Measurements from ENCODE around the gene CST7. TPM values are rescaled to one million over a fixed set of nuclear protein-coding genes. Genes with fewer than 3 reads are reported as not detected.

Gene CST7
- total RNA-seq, 1 donor from 2014 or later = 0.66 TPM

DNA sequence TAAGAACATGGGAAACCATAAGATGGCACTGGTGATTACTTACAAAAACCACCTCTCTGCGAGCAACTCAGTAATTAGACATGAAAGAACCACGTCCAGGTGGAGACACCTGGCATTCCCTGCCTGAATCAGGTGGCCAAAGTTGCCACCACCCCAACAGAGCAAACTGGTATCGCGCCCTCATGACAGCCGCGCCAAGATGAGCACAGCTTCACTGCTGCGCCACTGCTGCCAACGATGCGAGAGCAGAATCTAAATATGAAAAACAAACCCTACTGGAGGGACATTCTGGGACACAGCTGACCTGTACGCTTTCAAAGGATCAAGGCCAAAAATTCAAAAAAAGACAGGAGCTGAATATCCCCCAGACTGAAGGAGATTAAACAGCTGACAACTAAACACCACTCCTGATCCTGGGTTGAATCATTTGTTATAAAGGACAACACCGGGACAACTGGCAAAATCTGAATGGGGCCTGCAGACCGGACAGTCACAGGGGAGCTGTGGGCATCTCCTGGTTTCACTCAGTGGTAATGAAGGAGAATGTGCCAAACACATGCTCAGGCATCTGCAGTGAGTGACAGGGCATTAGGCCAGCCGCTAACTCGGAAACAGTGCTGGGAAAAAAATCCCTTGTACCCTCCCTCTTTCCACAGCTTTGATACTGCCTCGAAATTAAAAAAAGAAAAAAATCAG is 17.4 kb downstream of the CST7 start:
- intact Hi-C loops (cut with micrococcal nuclease) = no loop called here
- Histone ChIP-seq H3K9me3 (replicated peaks) (no peaks in the 10 kb centered on the region), H3K4me3 (no peak overlapping the region), H3K4me1 (no peaks in the 10 kb centered on the region), H3K27me3 (ENCODE audit: low read depth) (no peaks in the 10 kb centered on the region), H3K27ac (replicated peaks) (no peak overlapping the region), H3K36me3 (peaks cover 89% of the 10 kb centered on the region)
- no peak for DNase-seq
- TF ChIP-seq CTCF (IDR thresholded peaks at IDR 0.05; ENCODE audit: borderline replicate concordance) = no peak

DNA sequence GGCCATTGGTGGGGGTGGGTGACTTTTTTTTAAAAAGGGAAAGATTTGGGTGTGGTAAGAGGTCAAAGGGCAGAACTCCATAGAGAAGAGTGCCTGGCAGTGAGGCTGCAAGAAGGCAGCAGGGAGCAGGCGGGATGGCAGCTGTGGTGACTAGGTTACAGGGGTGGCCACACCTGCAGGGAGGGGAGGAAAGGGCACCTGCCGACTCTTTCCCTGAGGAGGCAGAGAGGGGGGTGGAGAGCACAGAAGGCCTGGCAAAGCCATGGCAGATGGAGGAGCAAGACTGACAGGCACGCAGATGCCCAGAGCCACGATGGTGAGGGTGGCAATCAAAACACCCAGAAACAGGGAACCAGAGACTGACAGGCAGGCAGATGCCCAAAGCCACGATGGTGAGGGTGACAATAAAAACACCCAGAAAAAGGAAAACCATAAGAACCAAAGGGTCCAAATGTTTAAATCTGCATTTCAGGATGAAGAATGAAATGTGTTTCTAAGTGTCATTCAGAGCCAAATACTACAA is 19.3 kb downstream of the CST7 start:
- Histone ChIP-seq H3K4me1 (no peaks in the 10 kb centered on the region), H3K9me3 (replicated peaks) (no peaks in the 10 kb centered on the region), H3K4me3 (no peak overlapping the region), H3K27me3 (ENCODE audit: low read depth) (no peaks in the 10 kb centered on the region), H3K36me3 (peaks cover 94% of the 10 kb centered on the region), H3K27ac (replicated peaks) (no peak overlapping the region)
- TF ChIP-seq CTCF (IDR thresholded peaks at IDR 0.05; ENCODE audit: borderline replicate concordance) = no peak
- no peak for DNase-seq
- intact Hi-C loops (cut with micrococcal nuclease) = no loop called here

DNA sequence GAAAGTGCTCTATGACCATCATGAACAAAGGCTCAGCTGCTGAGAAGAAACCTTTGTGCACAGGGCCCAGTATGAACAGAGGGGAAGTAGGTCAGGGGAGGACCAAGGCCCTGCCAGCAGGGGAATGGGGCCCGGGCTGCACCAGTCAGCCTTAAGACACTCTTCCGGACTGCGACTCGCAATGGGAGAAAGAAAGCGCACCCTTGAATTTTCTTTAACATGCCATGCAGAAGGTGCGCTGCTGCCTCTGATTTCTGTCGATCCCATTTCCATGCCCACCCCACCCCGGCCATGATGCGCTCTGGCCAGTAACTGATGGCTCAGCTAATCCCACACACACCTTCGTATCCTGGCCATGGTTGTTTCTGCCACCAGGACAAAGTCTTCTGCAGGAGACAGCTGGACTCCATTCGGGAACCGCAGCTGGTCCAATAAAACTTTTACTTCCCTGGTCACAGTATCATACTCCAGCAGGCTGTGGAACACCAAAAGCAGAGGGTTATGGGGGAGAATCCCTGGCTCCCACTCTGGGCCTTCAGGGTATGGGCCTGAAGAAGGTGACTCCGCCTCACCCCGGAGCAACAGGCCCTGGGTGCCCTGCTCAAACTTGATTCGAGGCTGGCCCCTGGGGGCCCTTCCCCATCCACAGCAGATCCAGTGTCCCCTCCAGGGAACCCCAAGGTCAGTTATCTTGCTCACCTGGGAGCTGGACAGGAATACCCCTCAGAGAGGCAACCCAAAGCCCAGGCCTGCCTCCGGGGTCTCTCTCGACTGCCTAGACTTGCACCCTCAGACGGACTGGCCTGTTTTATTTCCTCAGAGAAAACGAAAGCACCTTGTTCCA is 20.3 kb downstream of the CST7 start:
- intact Hi-C loops (cut with micrococcal nuclease) = no loop called here
- no peaks in the 10 kb centered on the region for H3K9me3 ChIP-seq (replicated peaks)
- no peaks in the 10 kb centered on the region for H3K4me1 ChIP-seq
- H3K27ac ChIP-seq (replicated peaks) = no peak overlapping the region
- peaks cover 93% of the 10 kb centered on the region for H3K36me3 ChIP-seq
- no peak for DNase-seq
- H3K4me3 ChIP-seq = no peak overlapping the region
- H3K27me3 ChIP-seq (ENCODE audit: low read depth) = no peaks in the 10 kb centered on the region
- no peak for TF ChIP-seq CTCF (IDR thresholded peaks at IDR 0.05; ENCODE audit: borderline replicate concordance)

GRCh38 chr20:24970030-24970553 is 21.0 kb downstream of the CST7 start:
- H3K4me3 ChIP-seq = no peak overlapping the region
- intact Hi-C loops (cut with micrococcal nuclease) = no loop called here
- H3K27me3 ChIP-seq (ENCODE audit: low read depth) = no peaks in the 10 kb centered on the region
- no peak for DNase-seq
- no peak overlapping the region for H3K27ac ChIP-seq (replicated peaks)
- H3K4me1 ChIP-seq = no peaks in the 10 kb centered on the region
- H3K9me3 ChIP-seq (replicated peaks) = peaks cover 2% of the 10 kb centered on the region
- peaks cover 88% of the 10 kb centered on the region for H3K36me3 ChIP-seq
- no peak for TF ChIP-seq CTCF (IDR thresholded peaks at IDR 0.05; ENCODE audit: borderline replicate concordance)

DNA sequence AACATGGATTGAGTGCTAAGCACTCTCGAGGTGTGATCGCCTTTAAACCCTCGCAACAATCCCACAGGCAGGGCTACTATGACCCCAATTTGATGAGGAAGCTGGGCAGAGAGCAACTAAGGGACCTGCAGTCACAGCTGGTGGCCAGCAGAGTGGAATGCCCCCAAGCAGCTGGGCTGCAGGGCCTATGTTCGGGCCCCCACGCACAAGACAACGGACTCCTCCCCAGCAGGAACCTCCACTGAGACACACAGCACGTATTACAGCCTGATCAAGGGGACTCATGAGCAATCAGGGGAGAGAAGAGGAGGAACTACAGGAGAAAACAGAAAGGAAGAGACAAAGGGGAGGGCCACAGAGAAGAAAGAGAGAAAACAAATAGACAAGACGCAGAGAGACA is 21.7 kb downstream of the CST7 start:
- Histone ChIP-seq H3K36me3 (peaks cover 89% of the 10 kb centered on the region), H3K27me3 (ENCODE audit: low read depth) (no peaks in the 10 kb centered on the region), H3K4me3 (no peak overlapping the region), H3K27ac (replicated peaks) (no peak overlapping the region), H3K4me1 (no peaks in the 10 kb centered on the region), H3K9me3 (replicated peaks) (peaks cover 9% of the 10 kb centered on the region)
- no peak for DNase-seq
- no peak for TF ChIP-seq CTCF (IDR thresholded peaks at IDR 0.05; ENCODE audit: borderline replicate concordance)
- intact Hi-C loops (cut with micrococcal nuclease) = no loop called here

All from left ventricle myocardium inferior (tissue), 1 donor.